H1 (cell line): Measurements from ENCODE around the gene RNF5.

ENCODE experiments used
- CHD2 ChIP-seq: IDR thresholded peaks from 2 replicates; pipeline ENCODE4 v1.6.1; 2012; ENCODE audit warnings: low read length, improper control_type of control experiment
- CTCF ChIP-seq, 3 experiments: IDR thresholded peaks; 1 replicate in 2 of 3; 2 replicates in 1 of 3; pipeline versions ENCODE4 v1.5.1 to v1.6.1; 2011; ENCODE audit warnings: low read length in 3 of 3, mild to moderate bottlenecking in 3 of 3, inconsistent platforms in 2 of 3, low read depth in 1 of 3, moderate library complexity in 1 of 3; ENCODE audit not compliant: insufficient read depth in 1 of 3; ENCODE audit errors: control extremely low read depth in 1 of 3
- E2F6 ChIP-seq: IDR thresholded peaks from 2 replicates; pipeline ENCODE4 v1.6.1; 2012; ENCODE audit warnings: inconsistent platforms
- EP300 ChIP-seq, 2 experiments: IDR thresholded peaks; 1 replicate in 1 of 2; 2 replicates in 1 of 2; pipeline ENCODE4 v1.6.1; 2011 to 2012; ENCODE audit warnings: low read depth in 2 of 2, low read length in 2 of 2, mild to moderate bottlenecking in 2 of 2, borderline replicate concordance in 1 of 2, inconsistent platforms in 1 of 2, moderate library complexity in 1 of 2
- EZH2 ChIP-seq: fragments of 200-600 bp; sonication (generic); IDR thresholded peaks from 2 replicates; pipeline ENCODE4 v1.7.1; 2012; ENCODE audit warnings: low read depth, mild to moderate bottlenecking, moderate library complexity, low read length, inconsistent platforms; ENCODE audit not compliant: severe bottlenecking
- MAX ChIP-seq: IDR thresholded peaks from 2 replicates; pipeline ENCODE4 v1.6.1; 2012; ENCODE audit warnings: inconsistent platforms
- PHF8 ChIP-seq: fragments of 200-600 bp; sonication (generic); conservative IDR thresholded peaks from 2 replicates; pipeline ENCODE4 v1.7.1; 2012; ENCODE audit warnings: low read depth, mild to moderate bottlenecking, inconsistent platforms, low read length, moderate library complexity
- POLR2A ChIP-seq, 2 experiments: IDR thresholded peaks; 1 replicate in 1 of 2; 2 replicates in 1 of 2; pipeline ENCODE4 v1.6.1; 2011; ENCODE audit warnings: low read depth in 2 of 2, low read length in 2 of 2, mild to moderate bottlenecking in 2 of 2; ENCODE audit errors: control extremely low read depth in 1 of 2
- POLR2AphosphoS5 ChIP-seq: IDR thresholded peaks from 2 replicates; pipeline ENCODE4 v1.6.1; 2011; ENCODE audit warnings: low read depth, low read length
- SIN3A ChIP-seq, 2 experiments: IDR thresholded peaks in 1 of 2; conservative IDR thresholded peaks in 1 of 2; 2 replicates each; pipeline ENCODE4 v1.6.1; 2011 to 2012; ENCODE audit warnings: low read length in 2 of 2, improper control_type of control experiment in 1 of 2, low read depth in 1 of 2, mild to moderate bottlenecking in 1 of 2
- TAF1 ChIP-seq: IDR thresholded peaks from 2 replicates; pipeline ENCODE4 v1.6.1; 2011; ENCODE audit warnings: mild to moderate bottlenecking, low read depth, low read length
- TCF12 ChIP-seq: IDR thresholded peaks from 2 replicates; pipeline ENCODE4 v1.6.1; 2011; ENCODE audit warnings: low read depth, mild to moderate bottlenecking, low read length
- USF2 ChIP-seq: IDR thresholded peaks from 2 replicates; pipeline ENCODE4 v1.6.1; 2011; ENCODE audit warnings: low read length, improper control_type of control experiment

GRCh38 chr6:32137454-32137853 lies 40.8 kb upstream of the RNF5 start:
- TF ChIP-seq EZH2: no peak
- TF ChIP-seq USF2: no peak
- TF ChIP-seq MAX: no peak
- TF ChIP-seq EP300 (IDR thresholded peaks at IDR 0.05; ENCODE audit: borderline replicate concordance in 1 of 2, low read depth in 2 of 2, low read length in 2 of 2): no peak
- no peak for TF ChIP-seq TAF1
- TF ChIP-seq SIN3A (conservative IDR thresholded peaks at IDR 0.05 in 1 of 2, IDR thresholded peaks at IDR 0.05 in 1 of 2; ENCODE audit: low read depth in 1 of 2, low read length in 2 of 2): no peak
- TF ChIP-seq CTCF (IDR thresholded peaks at IDR 0.05; ENCODE audit: control extremely low read depth in 1 of 3, insufficient read depth in 1 of 3, low read depth in 1 of 3, low read length in 3 of 3): no peak
- TF ChIP-seq E2F6: no peak
- TF ChIP-seq POLR2AphosphoS5: no peak
- no peak for TF ChIP-seq POLR2A (IDR thresholded peaks at IDR 0.05; ENCODE audit: control extremely low read depth in 1 of 2, low read depth in 2 of 2, low read length in 2 of 2)
- TF ChIP-seq CHD2: no peak
- TF ChIP-seq PHF8: no peak
- TF ChIP-seq TCF12: no peak
